K562 (cell line): ENCODE data around the gene CENPX. TPM values are rescaled to one million over a fixed set of nuclear protein-coding genes. Genes with fewer than 3 reads are reported as not detected.
A peak's percentile ranks its signal among the peaks of the same experiment; 100 is the strongest.

Experiments used
- CBFA2T2 ChIP-seq: fragments of 450-650 bp; conservative IDR thresholded peaks from 2 replicates; pipeline ENCODE4 v1.6.1; 2017; ENCODE audit warnings: mild to moderate bottlenecking
- LEF1 ChIP-seq: fragments of 450-650 bp; IDR thresholded peaks from 2 replicates; pipeline ENCODE4 v1.6.1; 2016; ENCODE audit warnings: mild to moderate bottlenecking
- MAZ ChIP-seq, 2 experiments: fragments of 450-650 bp in 1 of 2; sonication (generic) in 1 of 2; formaldehyde crosslinking; IDR thresholded peaks in 1 of 2; conservative IDR thresholded peaks in 1 of 2; 2 replicates each; pipeline versions ENCODE4 v1.4.0 to v1.5.0; 2020; ENCODE audit warnings: mild to moderate bottlenecking in 1 of 2, missing genetic modification reagents in 1 of 2
- SIN3B ChIP-seq: fragments of 450-650 bp; IDR thresholded peaks from 2 replicates; pipeline ENCODE4 v1.6.1; 2017; ENCODE audit warnings: low read depth, mild to moderate bottlenecking, moderate library complexity
- SMC3 ChIP-seq: conservative IDR thresholded peaks from 2 replicates; pipeline ENCODE4 v1.6.1; 2011; ENCODE audit warnings: low read depth, low read length, improper control_type of control experiment; ENCODE audit not compliant: insufficient read depth
- ZBTB1 ChIP-seq: sonication (generic); formaldehyde crosslinking; IDR thresholded peaks from 2 replicates; pipeline ENCODE4 v1.8.1; 2023; ENCODE audit warnings: missing genetic modification reagents, low read depth, mild to moderate bottlenecking, borderline replicate concordance
- ZNF316 ChIP-seq: fragments of 450-650 bp; IDR thresholded peaks from 2 replicates; pipeline ENCODE4 v1.6.1; 2016
- polyA plus RNA-seq, 8 experiments: library from polyadenylated mRNA; depleted of rRNA in 4 of 8; stranded (reverse) in 5 of 8; unstranded in 3 of 8; fragments of >200 nt; fragmentation: Nextera tagmentation in 2 of 8; fragmentation: Illumina TruSeq in 1 of 8; extraction: Ambion mirVana in 2 of 8; extraction: Trizol in 1 of 8; gene quantifications; 2 replicates each; pipeline versions ENCODE4 v1.2.1 to v1.2.3, GENCODE V29; 2011 to 2014; ENCODE audit warnings: inconsistent platforms in 1 of 8, missing spikeins in 1 of 8
- total RNA-seq, 7 experiments: library from RNA; depleted of rRNA in 6 of 7; stranded (reverse); fragments of >200 nt in 6 of 7; fragmentation: Illumina TruSeq in 2 of 7; extraction: Trizol in 2 of 7; gene quantifications; 2 replicates each; pipeline versions ENCODE4 v1.2.1 to v1.2.3, GENCODE V29; 2011 to 2021; ENCODE audit warnings: low replicate concordance in 1 of 7
- TF ChIP-seq, protein P1 (sequence below), 2 experiments: fragments of 200-800 bp in 1 of 2; sonication (Bioruptor generic) in 1 of 2; sonication (generic) in 1 of 2; formaldehyde crosslinking in 1 of 2; IDR thresholded peaks in 1 of 2; conservative IDR thresholded peaks in 1 of 2; 2 replicates each; pipeline versions ENCODE4 v1.5.0 to v1.6.1; 2016 to 2020; ENCODE audit warnings: missing compliant biosample characterization in 1 of 2, missing genetic modification characterization in 1 of 2, missing genetic modification reagents in 1 of 2
- TF ChIP-seq, protein P2 (sequence below): sonication (generic); formaldehyde crosslinking; IDR thresholded peaks from 2 replicates; pipeline ENCODE4 v1.8.0; 2022; ENCODE audit warnings: mild to moderate bottlenecking, missing genetic modification reagents
- TF ChIP-seq, protein P3 (sequence below), 2 experiments: IDR thresholded peaks; 2 replicates each; pipeline ENCODE4 v1.6.1; 2012; ENCODE audit warnings: improper control_type of control experiment in 2 of 2, low read depth in 2 of 2, low read length in 2 of 2, borderline replicate concordance in 1 of 2
- TF ChIP-seq, protein P4 (sequence below): fragments of 200-800 bp; sonication (Bioruptor generic); IDR thresholded peaks from 2 replicates; pipeline ENCODE4 v1.6.1; 2017; ENCODE audit warnings: missing genetic modification characterization, missing compliant biosample characterization

Gene CENPX
- total and polyA plus RNA-seq, 9 of the 15 experiments (the other 6 are each of a cell fraction or from before 2014, with no cell fraction given): 32.7 to 352 (median 127) TPM

DNA sequence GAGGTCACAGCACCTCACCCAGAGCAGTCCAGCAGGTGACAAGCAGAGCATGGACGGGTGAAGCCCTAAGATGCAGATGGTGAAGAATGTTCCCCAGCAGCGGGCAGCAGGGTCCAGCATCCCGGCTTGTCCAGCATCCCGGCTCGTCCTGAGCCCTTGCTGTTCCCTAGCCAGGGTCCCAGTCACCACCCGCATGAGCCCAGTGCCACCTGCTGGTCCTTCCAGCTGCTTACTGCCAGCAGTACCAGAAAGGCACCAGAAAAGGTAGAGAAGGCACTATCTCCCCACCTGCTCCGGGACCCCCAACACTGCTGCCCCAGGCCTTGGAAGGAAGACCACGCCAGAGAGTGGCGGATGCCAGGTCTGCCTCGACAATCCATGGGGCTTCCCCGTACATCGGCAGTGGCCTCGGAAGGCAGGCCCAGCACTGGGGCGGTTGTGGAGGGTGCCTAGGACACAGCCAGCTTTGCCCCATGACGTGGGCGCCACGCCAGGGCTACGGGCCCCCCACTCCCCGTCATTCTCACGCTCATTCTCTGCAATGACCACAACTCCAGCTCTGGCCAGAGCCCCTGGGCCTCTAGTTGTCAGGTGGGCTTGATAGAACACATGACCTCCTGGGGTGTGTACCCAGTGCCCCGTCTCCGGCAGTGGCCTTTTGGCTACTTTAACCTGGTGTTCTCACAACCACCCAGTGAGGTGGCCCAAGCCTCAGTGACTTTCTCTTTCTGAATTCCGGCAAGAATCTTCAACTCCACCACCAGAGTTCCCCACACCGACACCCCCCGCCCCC lies 1.4 kb downstream of the CENPX start (continued):
- TF ChIP-seq MAZ (CRISPR knock-in tag; conservative IDR thresholded peaks at IDR 0.05 in 1 of 2, IDR thresholded peaks at IDR 0.05 in 1 of 2) (0 out of 4 replicates have a peak, but pooled peaks of 1 of the 2 experiments have one; percentile 16), ZNF316 (no peak), ZBTB1 (CRISPR knock-in tag) (no peak), SMC3 (0 out of 2 replicates have a peak, but pooled peaks have one; percentile 17), SIN3B (0 out of 2 replicates have a peak, but pooled peaks have one; percentile 13), LEF1 (no peak), CBFA2T2 (0 out of 2 replicates have a peak, but pooled peaks have one; percentile 37)
- TF ChIP-seq, protein P1, sequence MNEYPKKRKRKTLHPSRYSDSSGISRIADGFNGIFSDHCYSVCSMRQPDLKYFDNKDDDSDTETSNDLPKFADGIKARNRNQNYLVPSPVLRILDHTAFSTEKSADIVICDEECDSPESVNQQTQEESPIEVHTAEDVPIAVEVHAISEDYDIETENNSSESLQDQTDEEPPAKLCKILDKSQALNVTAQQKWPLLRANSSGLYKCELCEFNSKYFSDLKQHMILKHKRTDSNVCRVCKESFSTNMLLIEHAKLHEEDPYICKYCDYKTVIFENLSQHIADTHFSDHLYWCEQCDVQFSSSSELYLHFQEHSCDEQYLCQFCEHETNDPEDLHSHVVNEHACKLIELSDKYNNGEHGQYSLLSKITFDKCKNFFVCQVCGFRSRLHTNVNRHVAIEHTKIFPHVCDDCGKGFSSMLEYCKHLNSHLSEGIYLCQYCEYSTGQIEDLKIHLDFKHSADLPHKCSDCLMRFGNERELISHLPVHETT (CRISPR knock-in tag; conservative IDR thresholded peaks at IDR 0.05 in 1 of 2, IDR thresholded peaks at IDR 0.05 in 1 of 2): 0 out of 4 replicates have a peak, but pooled peaks of 1 of the 2 experiments have one; percentile 17
- TF ChIP-seq, protein P2, sequence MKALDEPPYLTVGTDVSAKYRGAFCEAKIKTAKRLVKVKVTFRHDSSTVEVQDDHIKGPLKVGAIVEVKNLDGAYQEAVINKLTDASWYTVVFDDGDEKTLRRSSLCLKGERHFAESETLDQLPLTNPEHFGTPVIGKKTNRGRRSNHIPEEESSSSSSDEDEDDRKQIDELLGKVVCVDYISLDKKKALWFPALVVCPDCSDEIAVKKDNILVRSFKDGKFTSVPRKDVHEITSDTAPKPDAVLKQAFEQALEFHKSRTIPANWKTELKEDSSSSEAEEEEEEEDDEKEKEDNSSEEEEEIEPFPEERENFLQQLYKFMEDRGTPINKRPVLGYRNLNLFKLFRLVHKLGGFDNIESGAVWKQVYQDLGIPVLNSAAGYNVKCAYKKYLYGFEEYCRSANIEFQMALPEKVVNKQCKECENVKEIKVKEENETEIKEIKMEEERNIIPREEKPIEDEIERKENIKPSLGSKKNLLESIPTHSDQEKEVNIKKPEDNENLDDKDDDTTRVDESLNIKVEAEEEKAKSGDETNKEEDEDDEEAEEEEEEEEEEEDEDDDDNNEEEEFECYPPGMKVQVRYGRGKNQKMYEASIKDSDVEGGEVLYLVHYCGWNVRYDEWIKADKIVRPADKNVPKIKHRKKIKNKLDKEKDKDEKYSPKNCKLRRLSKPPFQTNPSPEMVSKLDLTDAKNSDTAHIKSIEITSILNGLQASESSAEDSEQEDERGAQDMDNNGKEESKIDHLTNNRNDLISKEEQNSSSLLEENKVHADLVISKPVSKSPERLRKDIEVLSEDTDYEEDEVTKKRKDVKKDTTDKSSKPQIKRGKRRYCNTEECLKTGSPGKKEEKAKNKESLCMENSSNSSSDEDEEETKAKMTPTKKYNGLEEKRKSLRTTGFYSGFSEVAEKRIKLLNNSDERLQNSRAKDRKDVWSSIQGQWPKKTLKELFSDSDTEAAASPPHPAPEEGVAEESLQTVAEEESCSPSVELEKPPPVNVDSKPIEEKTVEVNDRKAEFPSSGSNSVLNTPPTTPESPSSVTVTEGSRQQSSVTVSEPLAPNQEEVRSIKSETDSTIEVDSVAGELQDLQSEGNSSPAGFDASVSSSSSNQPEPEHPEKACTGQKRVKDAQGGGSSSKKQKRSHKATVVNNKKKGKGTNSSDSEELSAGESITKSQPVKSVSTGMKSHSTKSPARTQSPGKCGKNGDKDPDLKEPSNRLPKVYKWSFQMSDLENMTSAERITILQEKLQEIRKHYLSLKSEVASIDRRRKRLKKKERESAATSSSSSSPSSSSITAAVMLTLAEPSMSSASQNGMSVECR (CRISPR knock-in tag): peak; percentile 59
- TF ChIP-seq, protein P3, sequence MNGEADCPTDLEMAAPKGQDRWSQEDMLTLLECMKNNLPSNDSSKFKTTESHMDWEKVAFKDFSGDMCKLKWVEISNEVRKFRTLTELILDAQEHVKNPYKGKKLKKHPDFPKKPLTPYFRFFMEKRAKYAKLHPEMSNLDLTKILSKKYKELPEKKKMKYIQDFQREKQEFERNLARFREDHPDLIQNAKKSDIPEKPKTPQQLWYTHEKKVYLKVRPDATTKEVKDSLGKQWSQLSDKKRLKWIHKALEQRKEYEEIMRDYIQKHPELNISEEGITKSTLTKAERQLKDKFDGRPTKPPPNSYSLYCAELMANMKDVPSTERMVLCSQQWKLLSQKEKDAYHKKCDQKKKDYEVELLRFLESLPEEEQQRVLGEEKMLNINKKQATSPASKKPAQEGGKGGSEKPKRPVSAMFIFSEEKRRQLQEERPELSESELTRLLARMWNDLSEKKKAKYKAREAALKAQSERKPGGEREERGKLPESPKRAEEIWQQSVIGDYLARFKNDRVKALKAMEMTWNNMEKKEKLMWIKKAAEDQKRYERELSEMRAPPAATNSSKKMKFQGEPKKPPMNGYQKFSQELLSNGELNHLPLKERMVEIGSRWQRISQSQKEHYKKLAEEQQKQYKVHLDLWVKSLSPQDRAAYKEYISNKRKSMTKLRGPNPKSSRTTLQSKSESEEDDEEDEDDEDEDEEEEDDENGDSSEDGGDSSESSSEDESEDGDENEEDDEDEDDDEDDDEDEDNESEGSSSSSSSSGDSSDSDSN (IDR thresholded peaks at IDR 0.05; ENCODE audit: borderline replicate concordance in 1 of 2, low read depth in 2 of 2, low read length in 2 of 2): no peak
- TF ChIP-seq, protein P4, sequence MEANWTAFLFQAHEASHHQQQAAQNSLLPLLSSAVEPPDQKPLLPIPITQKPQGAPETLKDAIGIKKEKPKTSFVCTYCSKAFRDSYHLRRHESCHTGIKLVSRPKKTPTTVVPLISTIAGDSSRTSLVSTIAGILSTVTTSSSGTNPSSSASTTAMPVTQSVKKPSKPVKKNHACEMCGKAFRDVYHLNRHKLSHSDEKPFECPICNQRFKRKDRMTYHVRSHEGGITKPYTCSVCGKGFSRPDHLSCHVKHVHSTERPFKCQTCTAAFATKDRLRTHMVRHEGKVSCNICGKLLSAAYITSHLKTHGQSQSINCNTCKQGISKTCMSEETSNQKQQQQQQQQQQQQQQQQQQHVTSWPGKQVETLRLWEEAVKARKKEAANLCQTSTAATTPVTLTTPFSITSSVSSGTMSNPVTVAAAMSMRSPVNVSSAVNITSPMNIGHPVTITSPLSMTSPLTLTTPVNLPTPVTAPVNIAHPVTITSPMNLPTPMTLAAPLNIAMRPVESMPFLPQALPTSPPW (CRISPR knock-in tag): peak; percentile 55; the same call in 1 of the 2 replicates
